Measurements from ENCODE around the gene ABCA13.

The ABCA13 gene

GRCh38 chr7:48667407-48667806 is 496.1 kb downstream of the ABCA13 start:
- Histone ChIP-seq H3K27me3 (ENCODE audit: control insufficient read depth, insufficient read depth, low read length) (no peaks in the 10 kb centered on the region), H3K36me3 (ENCODE audit: control insufficient read depth, insufficient read depth, low read length) (no peaks in the 10 kb centered on the region), H3K4me1 (ENCODE audit: control insufficient read depth, insufficient read depth, low read length) (no peaks in the 10 kb centered on the region), H3K27ac (ENCODE audit: low read depth, low read length) (no peak overlapping the region), H3K4me3 (ENCODE audit: low read length) (no peak overlapping the region), H3K9ac (ENCODE audit: low read length) (no peak overlapping the region)

GRCh38 chr7:48671656-48672055 is 500.4 kb downstream of the ABCA13 start:
- no peaks in the 10 kb centered on the region for H3K4me1 ChIP-seq (ENCODE audit: control insufficient read depth, insufficient read depth, low read length)
- no peaks in the 10 kb centered on the region for H3K36me3 ChIP-seq (ENCODE audit: control insufficient read depth, insufficient read depth, low read length)
- H3K9ac ChIP-seq (ENCODE audit: low read length) = no peak overlapping the region
- H3K27ac ChIP-seq (ENCODE audit: low read depth, low read length) = no peak overlapping the region
- H3K27me3 ChIP-seq (ENCODE audit: control insufficient read depth, insufficient read depth, low read length) = no peaks in the 10 kb centered on the region
- no peak overlapping the region for H3K4me3 ChIP-seq (ENCODE audit: low read length)

- no peaks in the 10 kb centered on the region for H3K4me1 ChIP-seq (ENCODE audit: control insufficient read depth, insufficient read depth, low read length)
- H3K9ac ChIP-seq (ENCODE audit: low read length) = no peak overlapping the region
- H3K27ac ChIP-seq (ENCODE audit: low read depth, low read length) = no peak overlapping the region
- H3K4me3 ChIP-seq (ENCODE audit: low read length) = no peak overlapping the region
- H3K36me3 ChIP-seq (ENCODE audit: control insufficient read depth, insufficient read depth, low read length) = no peaks in the 10 kb centered on the region
- H3K27me3 ChIP-seq (ENCODE audit: control insufficient read depth, insufficient read depth, low read length) = no peaks in the 10 kb centered on the region
Observed at GRCh38 chr7:48681006-48681405, 509.7 kb downstream of the ABCA13 start.

- Histone ChIP-seq H3K4me3 (ENCODE audit: low read length) (no peak overlapping the region), H3K9ac (ENCODE audit: low read length) (no peak overlapping the region), H3K4me1 (ENCODE audit: control insufficient read depth, insufficient read depth, low read length) (no peaks in the 10 kb centered on the region), H3K27me3 (ENCODE audit: control insufficient read depth, insufficient read depth, low read length) (no peaks in the 10 kb centered on the region), H3K27ac (ENCODE audit: low read depth, low read length) (no peak overlapping the region), H3K36me3 (ENCODE audit: control insufficient read depth, insufficient read depth, low read length) (no peaks in the 10 kb centered on the region)
Observed at GRCh38 chr7:48691788-48692187, 520.5 kb downstream of the ABCA13 start.

Measured in rectal smooth muscle tissue (tissue), 1 donor.